ENCODE measurements around the gene PKNOX2.

PKNOX2 gene

GRCh38 chr11:125388611-125389010 lies 224.1 kb downstream of the PKNOX2 start:
- no peaks in the 10 kb centered on the region for H3K9me3 ChIP-seq (ENCODE audit: control insufficient read depth in 5 of 5, low read length in 5 of 5)
- H3K27ac ChIP-seq (ENCODE audit: low read depth, low read length) = no peak overlapping the region
- H3K4me1 ChIP-seq (ENCODE audit: control insufficient read depth in 5 of 5, insufficient read depth in 5 of 5, low read length in 5 of 5) = peaks cover 0 to 8% (median 3%) of the 10 kb centered on the region in 5 donors
- H3K9ac ChIP-seq (ENCODE audit: low read length in 5 of 5) = no peak overlapping the region
- H3K36me3 ChIP-seq (ENCODE audit: control insufficient read depth in 5 of 5, insufficient read depth in 5 of 5, low read length in 5 of 5) = peaks cover 0 to 5% (median 2%) of the 10 kb centered on the region in 5 donors
- H3K27me3 ChIP-seq (ENCODE audit: control insufficient read depth in 5 of 5, insufficient read depth in 4 of 5, low read length in 5 of 5) = no peaks in the 10 kb centered on the region
- no peak overlapping the region for H3K4me3 ChIP-seq (ENCODE audit: low read depth in 1 of 5, low read length in 5 of 5)

- H3K4me3 ChIP-seq (ENCODE audit: low read depth in 1 of 5, low read length in 5 of 5) = no peak overlapping the region
- peaks cover 0 to 8% (median 3%) of the 10 kb centered on the region in 5 donors for H3K4me1 ChIP-seq (ENCODE audit: control insufficient read depth in 5 of 5, insufficient read depth in 5 of 5, low read length in 5 of 5)
- H3K9me3 ChIP-seq (ENCODE audit: control insufficient read depth in 5 of 5, low read length in 5 of 5) = no peaks in the 10 kb centered on the region
- no peak overlapping the region for H3K9ac ChIP-seq (ENCODE audit: low read length in 5 of 5)
- no peak overlapping the region for H3K27ac ChIP-seq (ENCODE audit: low read depth, low read length)
- H3K36me3 ChIP-seq (ENCODE audit: control insufficient read depth in 5 of 5, insufficient read depth in 5 of 5, low read length in 5 of 5) = peaks cover 0 to 5% (median 2%) of the 10 kb centered on the region in 5 donors
- H3K27me3 ChIP-seq (ENCODE audit: control insufficient read depth in 5 of 5, insufficient read depth in 4 of 5, low read length in 5 of 5) = no peaks in the 10 kb centered on the region
These were observed 225.0 kb downstream of the PKNOX2 start for GRCh38 chr11:125389339-125390166.

GRCh38 chr11:125390946-125391345 lies 226.4 kb downstream of the PKNOX2 start:
- no peak overlapping the region for H3K9ac ChIP-seq (ENCODE audit: low read length in 5 of 5)
- H3K9me3 ChIP-seq (ENCODE audit: control insufficient read depth in 5 of 5, low read length in 5 of 5) = no peaks in the 10 kb centered on the region
- no peaks in the 10 kb centered on the region for H3K27me3 ChIP-seq (ENCODE audit: control insufficient read depth in 5 of 5, insufficient read depth in 4 of 5, low read length in 5 of 5)
- no peak overlapping the region for H3K27ac ChIP-seq (ENCODE audit: low read depth, low read length)
- peaks cover 0 to 3% (median 1%) of the 10 kb centered on the region in 5 donors for H3K36me3 ChIP-seq (ENCODE audit: control insufficient read depth in 5 of 5, insufficient read depth in 5 of 5, low read length in 5 of 5)
- H3K4me1 ChIP-seq (ENCODE audit: control insufficient read depth in 5 of 5, insufficient read depth in 5 of 5, low read length in 5 of 5) = peaks cover 0 to 8% (median 3%) of the 10 kb centered on the region in 5 donors
- no peak overlapping the region for H3K4me3 ChIP-seq (ENCODE audit: low read depth in 1 of 5, low read length in 5 of 5)

- Histone ChIP-seq H3K36me3 (ENCODE audit: control insufficient read depth in 5 of 5, insufficient read depth in 5 of 5, low read length in 5 of 5) (peaks cover 0 to 8% (median 2%) of the 10 kb centered on the region in 5 donors), H3K9me3 (ENCODE audit: control insufficient read depth in 5 of 5, low read length in 5 of 5) (no peaks in the 10 kb centered on the region), H3K27ac (ENCODE audit: low read depth, low read length) (no peak overlapping the region), H3K4me1 (ENCODE audit: control insufficient read depth in 5 of 5, insufficient read depth in 5 of 5, low read length in 5 of 5) (peaks cover 0 to 8% (median 3%) of the 10 kb centered on the region in 5 donors), H3K27me3 (ENCODE audit: control insufficient read depth in 5 of 5, insufficient read depth in 4 of 5, low read length in 5 of 5) (no peaks in the 10 kb centered on the region), H3K4me3 (ENCODE audit: low read depth in 1 of 5, low read length in 5 of 5) (no peak overlapping the region), H3K9ac (ENCODE audit: low read length in 5 of 5) (no peak overlapping the region)
These were observed 228.8 kb downstream of the PKNOX2 start for GRCh38 chr11:125393331-125393730.

- Histone ChIP-seq H3K4me1 (ENCODE audit: control insufficient read depth in 5 of 5, insufficient read depth in 5 of 5, low read length in 5 of 5) (peaks cover 0 to 8% (median 3%) of the 10 kb centered on the region in 5 donors), H3K27ac (ENCODE audit: low read depth, low read length) (no peak overlapping the region), H3K9ac (ENCODE audit: low read length in 5 of 5) (no peak overlapping the region), H3K36me3 (ENCODE audit: control insufficient read depth in 5 of 5, insufficient read depth in 5 of 5, low read length in 5 of 5) (peaks cover 0 to 11% (median 3%) of the 10 kb centered on the region in 5 donors), H3K4me3 (ENCODE audit: low read depth in 1 of 5, low read length in 5 of 5) (no peak overlapping the region), H3K27me3 (ENCODE audit: control insufficient read depth in 5 of 5, insufficient read depth in 4 of 5, low read length in 5 of 5) (no peaks in the 10 kb centered on the region), H3K9me3 (ENCODE audit: control insufficient read depth in 5 of 5, low read length in 5 of 5) (no peaks in the 10 kb centered on the region)
These were observed 229.7 kb downstream of the PKNOX2 start for GRCh38 chr11:125394296-125394695.

- Histone ChIP-seq H3K27me3 (ENCODE audit: control insufficient read depth in 5 of 5, insufficient read depth in 4 of 5, low read length in 5 of 5) (no peaks in the 10 kb centered on the region), H3K9ac (ENCODE audit: low read length in 5 of 5) (no peak overlapping the region), H3K4me3 (ENCODE audit: low read depth in 1 of 5, low read length in 5 of 5) (no peak overlapping the region), H3K36me3 (ENCODE audit: control insufficient read depth in 5 of 5, insufficient read depth in 5 of 5, low read length in 5 of 5) (peaks cover 0 to 11% (median 3%) of the 10 kb centered on the region in 5 donors), H3K27ac (ENCODE audit: low read depth, low read length) (no peak overlapping the region), H3K9me3 (ENCODE audit: control insufficient read depth in 5 of 5, low read length in 5 of 5) (no peaks in the 10 kb centered on the region), H3K4me1 (ENCODE audit: control insufficient read depth in 5 of 5, insufficient read depth in 5 of 5, low read length in 5 of 5) (peaks cover 0 to 12% (median 6%) of the 10 kb centered on the region in 5 donors)
These were observed 232.9 kb downstream of the PKNOX2 start for GRCh38 chr11:125397421-125397820.

GRCh38 chr11:125398475-125398874 lies 233.9 kb downstream of the PKNOX2 start:
- Histone ChIP-seq H3K27me3 (ENCODE audit: control insufficient read depth in 5 of 5, insufficient read depth in 4 of 5, low read length in 5 of 5) (no peaks in the 10 kb centered on the region), H3K4me3 (ENCODE audit: low read depth in 1 of 5, low read length in 5 of 5) (no peak overlapping the region), H3K4me1 (ENCODE audit: control insufficient read depth in 5 of 5, insufficient read depth in 5 of 5, low read length in 5 of 5) (peaks cover 0 to 12% (median 6%) of the 10 kb centered on the region in 5 donors), H3K9ac (ENCODE audit: low read length in 5 of 5) (no peak overlapping the region), H3K27ac (ENCODE audit: low read depth, low read length) (no peak overlapping the region), H3K36me3 (ENCODE audit: control insufficient read depth in 5 of 5, insufficient read depth in 5 of 5, low read length in 5 of 5) (peaks cover 0 to 11% (median 3%) of the 10 kb centered on the region in 5 donors), H3K9me3 (ENCODE audit: control insufficient read depth in 5 of 5, low read length in 5 of 5) (no peaks in the 10 kb centered on the region)

GRCh38 chr11:125398994-125399640 lies 234.6 kb downstream of the PKNOX2 start:
- no peak overlapping the region for H3K9ac ChIP-seq (ENCODE audit: low read length in 5 of 5)
- H3K27me3 ChIP-seq (ENCODE audit: control insufficient read depth in 5 of 5, insufficient read depth in 4 of 5, low read length in 5 of 5) = peaks cover 0 to 2% (median 0%) of the 10 kb centered on the region in 5 donors
- peaks cover 0 to 12% (median 6%) of the 10 kb centered on the region in 5 donors for H3K4me1 ChIP-seq (ENCODE audit: control insufficient read depth in 5 of 5, insufficient read depth in 5 of 5, low read length in 5 of 5)
- H3K27ac ChIP-seq (ENCODE audit: low read depth, low read length) = no peak overlapping the region
- no peak overlapping the region for H3K4me3 ChIP-seq (ENCODE audit: low read depth in 1 of 5, low read length in 5 of 5)
- H3K36me3 ChIP-seq (ENCODE audit: control insufficient read depth in 5 of 5, insufficient read depth in 5 of 5, low read length in 5 of 5) = peaks cover 0 to 11% (median 3%) of the 10 kb centered on the region in 5 donors
- no peaks in the 10 kb centered on the region for H3K9me3 ChIP-seq (ENCODE audit: control insufficient read depth in 5 of 5, low read length in 5 of 5)

- Histone ChIP-seq H3K4me3 (ENCODE audit: low read depth in 1 of 5, low read length in 5 of 5) (no peak overlapping the region), H3K9me3 (ENCODE audit: control insufficient read depth in 5 of 5, low read length in 5 of 5) (no peaks in the 10 kb centered on the region), H3K27me3 (ENCODE audit: control insufficient read depth in 5 of 5, insufficient read depth in 4 of 5, low read length in 5 of 5) (peaks cover 0 to 7% (median 0%) of the 10 kb centered on the region in 5 donors), H3K27ac (ENCODE audit: low read depth, low read length) (no peak overlapping the region), H3K9ac (ENCODE audit: low read length in 5 of 5) (no peak overlapping the region), H3K4me1 (ENCODE audit: control insufficient read depth in 5 of 5, insufficient read depth in 5 of 5, low read length in 5 of 5) (peaks cover 0 to 19% (median 12%) of the 10 kb centered on the region in 5 donors), H3K36me3 (ENCODE audit: control insufficient read depth in 5 of 5, insufficient read depth in 5 of 5, low read length in 5 of 5) (peaks cover 0 to 11% (median 3%) of the 10 kb centered on the region in 5 donors)
These were observed 235.4 kb downstream of the PKNOX2 start for GRCh38 chr11:125399945-125400344.

- Histone ChIP-seq H3K9ac (ENCODE audit: low read length in 5 of 5) (no peak overlapping the region), H3K4me1 (ENCODE audit: control insufficient read depth in 5 of 5, insufficient read depth in 5 of 5, low read length in 5 of 5) (peaks cover 0 to 23% (median 14%) of the 10 kb centered on the region in 5 donors), H3K27ac (ENCODE audit: low read depth, low read length) (no peak overlapping the region), H3K27me3 (ENCODE audit: control insufficient read depth in 5 of 5, insufficient read depth in 4 of 5, low read length in 5 of 5) (peaks cover 0 to 14% (median 2%) of the 10 kb centered on the region in 5 donors), H3K9me3 (ENCODE audit: control insufficient read depth in 5 of 5, low read length in 5 of 5) (no peaks in the 10 kb centered on the region), H3K4me3 (ENCODE audit: low read depth in 1 of 5, low read length in 5 of 5) (no peak overlapping the region), H3K36me3 (ENCODE audit: control insufficient read depth in 5 of 5, insufficient read depth in 5 of 5, low read length in 5 of 5) (peaks cover 0 to 11% (median 3%) of the 10 kb centered on the region in 5 donors)
These were observed 236.7 kb downstream of the PKNOX2 start for GRCh38 chr11:125401235-125401634.

Measured in subcutaneous abdominal adipose tissue (tissue), 5 donors.